Cardiac fibroblast (primary cell): ENCODE data around the gene FBXO27.
A peak's percentile ranks its signal among the peaks of the same experiment; 100 is the strongest.
"Not testable (repeated sequence)": the region's sequence is repeated elsewhere in the genome, so short reads cannot be mapped to it uniquely, and the experiment has no call there.

ENCODE experiments used
- DNase-seq, 2 donors: peaks; one replicate each; pipeline versions ENCODE4 v3.0.0 to v3.0.0-alpha.2; 2010; ENCODE audit warnings: low read depth in 2 of 2
- H3K4me3 ChIP-seq, 2 donors: replicated peaks in 1 of 2; 1 replicate in 1 of 2; 2 replicates in 1 of 2; pipeline ENCODE4 v1.5.1; 2011; ENCODE audit warnings: low read depth in 2 of 2, low read length in 2 of 2, mild to moderate bottlenecking in 2 of 2, moderate library complexity in 1 of 2
- TF ChIP-seq, protein P1 (sequence below): IDR thresholded peaks from one replicate; pipeline ENCODE4 v1.5.1; 2011; ENCODE audit warnings: low read depth, mild to moderate bottlenecking, low read length, inconsistent platforms

FBXO27 gene

DNA sequence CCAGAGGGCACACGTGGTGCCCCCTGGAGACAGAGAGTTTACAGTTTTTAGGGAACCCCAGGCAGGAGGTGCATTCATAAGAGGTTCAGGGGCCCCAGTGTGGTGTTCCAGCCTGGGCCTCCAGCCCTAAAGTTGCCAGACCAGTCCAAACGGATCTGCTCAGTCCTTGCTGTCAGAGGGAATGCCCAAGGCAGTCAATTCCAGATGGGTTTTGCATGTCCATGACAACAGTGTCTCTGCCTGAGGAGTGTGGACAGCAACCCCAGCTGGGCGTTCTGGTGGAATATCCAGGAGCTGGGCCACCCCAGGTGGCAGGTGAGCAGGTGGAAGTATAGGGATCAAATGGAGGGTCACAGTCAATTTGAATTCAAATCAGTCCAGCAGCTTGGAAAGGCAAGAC, 25.3 kb downstream of the FBXO27 start:
- TF ChIP-seq, protein P1, sequence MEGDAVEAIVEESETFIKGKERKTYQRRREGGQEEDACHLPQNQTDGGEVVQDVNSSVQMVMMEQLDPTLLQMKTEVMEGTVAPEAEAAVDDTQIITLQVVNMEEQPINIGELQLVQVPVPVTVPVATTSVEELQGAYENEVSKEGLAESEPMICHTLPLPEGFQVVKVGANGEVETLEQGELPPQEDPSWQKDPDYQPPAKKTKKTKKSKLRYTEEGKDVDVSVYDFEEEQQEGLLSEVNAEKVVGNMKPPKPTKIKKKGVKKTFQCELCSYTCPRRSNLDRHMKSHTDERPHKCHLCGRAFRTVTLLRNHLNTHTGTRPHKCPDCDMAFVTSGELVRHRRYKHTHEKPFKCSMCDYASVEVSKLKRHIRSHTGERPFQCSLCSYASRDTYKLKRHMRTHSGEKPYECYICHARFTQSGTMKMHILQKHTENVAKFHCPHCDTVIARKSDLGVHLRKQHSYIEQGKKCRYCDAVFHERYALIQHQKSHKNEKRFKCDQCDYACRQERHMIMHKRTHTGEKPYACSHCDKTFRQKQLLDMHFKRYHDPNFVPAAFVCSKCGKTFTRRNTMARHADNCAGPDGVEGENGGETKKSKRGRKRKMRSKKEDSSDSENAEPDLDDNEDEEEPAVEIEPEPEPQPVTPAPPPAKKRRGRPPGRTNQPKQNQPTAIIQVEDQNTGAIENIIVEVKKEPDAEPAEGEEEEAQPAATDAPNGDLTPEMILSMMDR, result no peak
- no peak for DNase-seq
- no peak overlapping the region for H3K4me3 ChIP-seq

DNA sequence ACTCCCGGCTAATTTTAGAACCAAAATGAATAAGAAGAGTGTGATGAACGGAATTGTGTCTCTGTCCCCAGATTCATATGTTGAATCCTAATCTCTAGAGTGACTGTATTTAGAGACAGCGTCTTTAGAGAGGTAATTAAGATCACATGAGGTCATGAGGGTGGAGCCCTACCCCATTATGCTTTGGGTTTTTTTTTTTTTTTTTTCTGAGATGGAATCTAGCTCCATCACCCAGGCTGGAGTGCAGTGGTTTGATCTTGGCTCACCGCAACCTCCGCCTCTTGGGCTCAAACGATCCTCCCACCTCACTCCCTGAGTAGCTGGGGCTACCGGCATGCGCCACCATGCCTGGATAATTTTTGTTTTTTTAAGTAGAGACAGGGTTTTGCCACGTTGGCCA, 27.9 kb downstream of the FBXO27 start:
- no peak for DNase-seq
- no peak overlapping the region for H3K4me3 ChIP-seq
- TF ChIP-seq, protein P1, result no peak

DNA sequence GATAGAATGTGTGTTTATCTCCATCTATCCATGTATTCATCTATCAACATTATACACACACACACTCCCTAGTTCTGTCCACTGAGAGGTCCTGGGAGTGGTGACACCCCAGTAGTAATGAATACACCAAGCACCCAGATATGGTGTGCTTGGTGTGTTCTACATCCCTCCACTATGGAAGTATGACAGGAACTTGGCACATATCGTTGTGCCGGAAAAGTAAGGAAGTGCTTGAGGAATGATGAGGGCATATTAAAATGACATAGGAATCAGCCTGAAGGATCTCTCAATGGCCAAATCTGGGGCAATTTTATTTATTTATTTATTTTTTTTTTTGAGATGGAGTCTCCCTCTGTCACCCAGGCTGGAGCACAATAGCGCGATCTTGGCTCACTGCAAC, 28.6 kb downstream of the FBXO27 start:
- TF ChIP-seq, protein P1, result no peak
- no peak overlapping the region for H3K4me3 ChIP-seq
- DNase-seq, result peak in 1 of 2 donors; percentile 14

DNA sequence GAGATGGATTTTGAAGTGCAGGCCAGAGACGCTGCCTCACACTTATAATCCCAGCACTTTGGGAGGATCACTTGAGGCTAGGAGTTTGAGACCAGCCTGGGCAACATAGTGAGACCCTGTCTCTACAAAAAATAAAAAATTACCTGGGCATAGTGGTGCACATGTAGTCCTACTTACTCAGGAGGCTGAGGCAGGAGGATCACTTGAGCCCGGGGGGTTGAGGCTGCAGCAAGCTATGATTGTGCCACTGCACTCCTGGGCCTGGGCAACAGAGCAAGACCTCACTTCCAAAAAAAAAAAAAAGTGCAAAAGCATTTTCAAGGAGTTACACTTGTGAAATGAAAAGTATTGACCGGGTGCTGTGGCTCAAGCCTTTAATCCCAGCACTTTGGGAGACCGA, 29.2 kb downstream of the FBXO27 start:
- DNase-seq, result no peak
- TF ChIP-seq, protein P1, result no peak
- no peak overlapping the region for H3K4me3 ChIP-seq

DNA sequence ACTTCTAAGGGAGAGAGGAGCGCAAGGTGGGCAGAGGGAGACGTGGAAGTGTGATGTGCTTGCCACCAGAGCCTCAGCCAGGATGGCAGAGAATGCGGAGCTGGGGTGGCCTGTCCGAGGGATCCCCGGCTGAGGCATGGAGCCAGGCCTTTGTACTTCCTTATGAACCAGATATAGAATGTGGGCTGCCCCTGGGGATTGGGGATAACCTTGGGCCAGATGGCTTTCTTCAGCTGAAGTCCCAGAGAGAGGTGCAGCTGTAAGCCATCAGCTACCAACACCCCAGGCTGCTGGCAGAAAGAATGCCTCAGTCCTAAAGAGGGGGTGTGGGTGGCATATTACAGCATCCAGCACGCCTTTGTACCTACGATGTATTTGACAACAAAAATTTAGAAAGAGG, 31.3 kb downstream of the FBXO27 start:
- DNase-seq, result peak in 1 of 2 donors; percentile 27
- TF ChIP-seq, protein P1, result no peak
- no peak overlapping the region for H3K4me3 ChIP-seq

DNA sequence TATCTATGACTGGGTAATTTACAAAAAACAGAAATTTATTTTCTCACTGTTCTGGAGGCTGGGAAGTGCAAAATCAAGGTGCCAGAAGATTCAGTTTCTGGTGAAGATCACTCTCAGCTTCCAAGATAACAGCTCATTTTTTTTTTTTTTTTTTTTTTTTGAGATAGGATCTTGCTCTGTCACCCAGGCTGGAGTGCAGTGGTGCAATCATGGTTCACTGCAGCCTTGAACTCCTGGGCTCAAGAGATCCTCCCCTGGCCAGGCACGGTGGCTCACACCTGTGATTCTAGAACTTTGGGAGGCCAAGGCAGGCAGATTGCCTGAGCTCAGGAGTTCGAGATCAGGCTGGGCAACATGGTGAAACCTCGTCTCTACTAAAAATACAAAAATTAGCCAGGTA, 34.8 kb downstream of the FBXO27 start:
- H3K4me3 ChIP-seq, DNase-seq: not testable (repeated sequence)

DNA sequence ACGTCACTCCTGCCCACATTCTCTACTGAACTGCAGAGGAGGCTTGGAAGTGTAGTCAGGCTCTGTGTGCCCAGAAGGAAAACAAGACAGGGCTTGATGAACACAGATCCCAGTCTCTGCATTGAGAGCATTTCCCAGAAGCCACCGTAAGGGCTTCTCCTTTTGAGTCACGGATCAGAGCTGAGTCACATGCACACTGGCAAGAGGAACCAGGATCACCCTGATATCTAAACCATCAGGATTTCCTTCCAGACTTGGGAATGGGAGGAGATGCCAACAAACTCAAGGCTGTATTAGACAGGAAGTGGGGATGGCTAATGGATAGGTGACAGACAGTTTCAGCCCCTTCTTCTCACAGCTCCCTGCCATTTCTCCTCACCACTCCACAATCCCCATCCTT, 39.1 kb downstream of the FBXO27 start:
- TF ChIP-seq, protein P1, result no peak
- peak; percentile 65 to 69 for DNase-seq
- no peak overlapping the region for H3K4me3 ChIP-seq
